KG1 (cell line): ENCODE results near the gene PITPNC1.
"Not testable (repeated sequence)": the region's sequence is repeated elsewhere in the genome, so short reads cannot be mapped to it uniquely, and the experiment has no call there.

Experiments used
- DNase-seq: peaks from one replicate; lab custom pipeline; 2025; lab: John Stamatoyannopoulos, UW

The PITPNC1 gene

GRCh38 chr17:67369676-67370075 is 7.4 kb upstream of the PITPNC1 start:
- no peak for DNase-seq

GRCh38 chr17:67372751-67373150 is 4.3 kb upstream of the PITPNC1 start:
- DNase-seq = no peak

GRCh38 chr17:67374329-67375053 is 2.6 kb upstream of the PITPNC1 start:
- DNase-seq = peak; percentile 89

GRCh38 chr17:67375054-67375427 is 2.0 kb upstream of the PITPNC1 start:
- DNase-seq = no peak

GRCh38 chr17:67375716-67376115 is 1.4 kb upstream of the PITPNC1 start:
- DNase-seq = no peak

- DNase-seq = no peak
These were observed 705 bp upstream of the PITPNC1 start for GRCh38 chr17:67376415-67376736.

DNA sequence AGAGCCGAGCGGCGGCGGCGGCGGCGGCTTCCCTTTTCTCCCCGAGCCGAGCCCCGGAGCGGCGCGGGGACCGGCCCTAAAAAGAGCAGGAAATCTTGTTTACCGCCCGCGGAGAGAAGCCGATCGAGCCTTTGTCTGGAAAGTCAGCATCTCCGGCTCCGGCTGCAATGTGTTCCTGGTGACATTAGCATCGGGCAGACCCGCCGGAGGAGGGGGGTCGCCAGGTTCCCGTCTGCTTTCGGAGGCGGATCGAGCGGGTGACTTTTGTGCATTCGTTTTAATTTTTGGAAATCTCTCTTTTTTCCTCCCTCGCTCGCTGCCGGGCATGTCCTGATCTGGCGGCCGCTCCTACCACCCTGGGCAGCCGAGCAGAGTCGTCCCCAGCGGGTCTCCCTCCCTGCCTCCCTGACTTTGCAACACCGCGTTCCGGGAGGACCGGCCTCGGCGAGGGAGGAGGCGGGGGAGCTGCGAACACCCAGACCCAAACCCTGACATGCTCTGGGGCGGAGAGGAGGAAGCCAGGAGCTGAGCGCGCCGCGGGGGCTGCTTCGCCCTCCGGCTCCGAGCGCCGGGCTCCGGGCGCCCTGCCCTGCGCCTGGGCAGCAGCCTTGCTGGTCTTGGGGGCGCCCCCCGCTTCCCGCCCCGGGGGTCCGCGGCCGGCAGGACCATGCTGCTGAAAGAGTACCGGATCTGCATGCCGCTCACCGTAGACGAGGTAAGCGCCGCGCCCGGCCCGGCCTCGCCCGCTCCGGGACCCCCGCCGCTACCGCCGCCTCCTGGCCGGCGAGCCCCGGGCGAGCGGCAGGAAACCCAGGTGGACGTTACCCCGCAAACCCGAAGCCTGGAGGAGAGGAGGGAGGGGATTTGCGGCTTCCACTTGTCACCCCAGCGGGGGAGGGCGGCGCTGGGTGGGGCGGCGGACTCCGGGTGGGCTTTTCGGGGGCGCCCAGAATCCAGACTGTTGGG is 690 bp downstream of the PITPNC1 start:
- DNase-seq = peak; percentile 49

GRCh38 chr17:67378454-67379250 is 1.6 kb downstream of the PITPNC1 start:
- DNase-seq = peak; percentile 35

- DNase-seq = no peak
These were observed 2.2 kb downstream of the PITPNC1 start for GRCh38 chr17:67379251-67379630.

DNA sequence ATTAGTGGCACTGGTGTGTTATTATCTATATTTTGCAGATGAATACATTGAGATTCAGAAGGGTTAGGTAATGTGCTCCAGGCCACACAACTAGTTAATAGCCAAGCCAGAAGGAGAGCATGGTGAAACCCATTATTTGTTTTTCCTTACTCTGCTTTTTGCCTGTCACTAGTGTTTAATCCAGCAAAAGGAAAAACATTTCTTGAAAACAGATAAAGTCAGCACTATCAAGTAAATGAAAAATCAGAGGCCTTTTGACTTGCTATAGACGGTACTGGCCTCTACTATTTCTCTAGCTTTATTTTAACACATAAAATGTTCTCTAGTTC is 4.8 kb downstream of the PITPNC1 start:
- DNase-seq = no peak

GRCh38 chr17:67385122-67385988 is 8.3 kb downstream of the PITPNC1 start:
- DNase-seq = no peak

DNA sequence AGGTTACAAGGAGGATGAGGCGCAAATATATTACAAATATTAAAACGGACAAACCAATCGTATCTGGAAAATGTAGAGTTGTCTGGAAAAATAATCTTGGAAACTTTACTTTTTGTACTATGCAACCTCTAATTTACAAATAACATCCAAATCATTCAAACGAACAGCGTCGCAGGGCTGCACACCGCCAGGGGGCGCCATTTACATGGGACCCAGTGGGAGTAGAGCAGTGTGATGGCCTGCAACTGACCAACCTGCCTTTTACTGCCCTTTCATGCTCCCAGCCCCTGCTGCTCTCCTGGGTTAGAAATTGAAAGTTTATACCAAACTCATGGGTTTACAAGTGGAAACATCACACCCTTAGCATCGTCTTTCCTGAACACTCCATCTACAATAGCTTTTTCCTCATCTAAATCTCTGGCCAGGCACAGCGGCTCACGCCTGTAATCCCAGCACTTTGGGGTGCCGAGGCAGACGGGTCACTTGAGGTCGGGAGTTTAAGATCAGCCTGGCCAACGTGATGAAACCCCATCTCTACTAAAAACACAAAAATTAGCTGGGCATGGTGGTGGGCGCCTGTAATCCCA is 10.0 kb downstream of the PITPNC1 start:
- no peak for DNase-seq

- not testable (repeated sequence) for DNase-seq
These were observed 11.5 kb downstream of the PITPNC1 start for GRCh38 chr17:67388536-67388935.

- DNase-seq = no peak
These were observed 11.9 kb downstream of the PITPNC1 start for GRCh38 chr17:67388986-67389385.

DNA sequence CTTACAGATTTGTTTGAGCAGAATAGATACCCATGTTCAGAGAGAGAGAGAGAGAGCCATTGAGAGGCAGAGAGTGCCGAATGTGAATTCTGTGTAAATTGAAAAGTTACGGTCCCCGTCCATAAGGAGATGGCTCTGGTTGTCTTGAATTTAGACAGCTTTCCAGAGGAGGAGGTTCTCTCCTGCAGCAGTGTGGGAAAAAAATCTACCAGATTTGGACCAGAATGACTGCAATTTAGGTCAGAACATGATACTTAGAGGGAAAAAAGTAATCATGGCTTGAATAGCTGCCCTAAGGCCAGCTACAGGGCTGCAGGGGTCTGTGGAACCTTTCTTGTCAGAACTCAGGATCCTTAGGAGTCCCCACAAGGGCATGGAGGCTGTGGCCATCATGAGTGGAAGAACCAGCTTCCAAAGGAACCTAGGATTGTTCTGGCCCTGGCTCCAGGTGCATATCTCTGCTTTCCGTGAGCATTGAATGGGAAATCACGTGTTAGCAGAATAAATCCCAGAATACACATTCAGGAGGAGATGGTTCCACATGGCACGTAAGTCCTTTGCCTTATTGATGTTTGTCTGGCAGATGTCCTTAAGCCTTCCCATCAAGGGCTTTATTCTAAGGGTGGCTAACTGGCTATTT is 13.0 kb downstream of the PITPNC1 start:
- no peak for DNase-seq

DNA sequence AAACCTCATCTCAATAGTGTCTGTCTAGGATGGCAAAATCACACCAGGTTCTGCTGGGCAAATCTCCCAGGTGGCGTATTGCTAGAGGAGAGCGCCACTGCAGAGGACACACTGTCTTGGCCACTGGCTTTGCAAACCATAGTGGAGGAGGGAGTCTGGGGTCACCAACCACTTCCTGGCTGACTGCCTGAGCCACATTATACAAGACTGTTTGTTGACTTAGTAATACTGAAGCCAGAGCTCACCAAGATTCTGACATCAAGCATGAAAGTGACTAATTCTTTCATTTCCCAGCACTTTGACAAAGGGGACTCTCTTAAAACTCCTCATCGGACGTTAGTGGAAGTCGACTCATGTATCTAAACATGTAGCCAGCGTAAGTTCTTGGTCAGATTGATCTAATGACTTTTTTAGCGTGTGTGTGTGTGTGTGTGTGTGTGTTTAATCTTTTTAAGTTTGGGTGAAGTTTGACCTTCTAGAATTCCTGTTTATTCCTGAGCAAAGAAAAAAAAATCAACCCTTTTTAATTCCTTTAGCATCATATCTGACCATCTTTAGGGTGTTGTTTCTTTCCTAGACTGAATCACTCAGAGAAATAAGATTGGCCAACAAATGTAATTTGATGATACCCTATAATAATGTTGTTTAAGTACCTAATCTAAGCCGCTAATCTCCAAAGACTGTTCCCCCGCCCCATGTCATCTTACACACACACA is 13.7 kb downstream of the PITPNC1 start:
- no peak for DNase-seq

GRCh38 chr17:67392111-67392510 is 15.0 kb downstream of the PITPNC1 start:
- no peak for DNase-seq

DNA sequence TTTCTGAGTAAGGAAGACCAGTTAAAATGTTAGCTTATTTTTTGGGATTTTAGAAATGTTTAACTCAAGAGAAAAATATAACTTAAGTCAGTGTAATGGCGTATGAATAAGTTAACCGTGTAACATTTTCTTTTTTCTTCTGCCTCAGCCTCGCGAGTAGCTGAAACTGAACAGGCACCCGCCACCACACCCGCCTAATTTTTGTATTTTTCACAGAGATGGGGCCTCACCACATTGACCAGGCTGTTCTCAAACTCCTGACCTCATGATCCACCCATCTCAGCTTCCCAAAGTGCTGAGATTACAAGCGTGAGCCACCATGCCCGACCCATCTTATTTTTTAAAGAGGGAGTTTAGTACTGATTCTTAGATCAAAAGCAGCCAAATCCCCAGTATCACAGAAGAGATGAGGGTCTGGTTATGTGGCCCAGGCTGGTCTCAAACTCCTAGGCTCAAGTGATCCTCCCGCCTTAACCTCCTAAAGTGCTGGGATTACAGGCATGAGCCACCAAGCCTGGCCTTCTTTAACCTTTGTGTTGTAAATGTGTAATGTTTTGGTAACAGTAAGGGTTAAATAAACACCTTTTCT is 16.8 kb downstream of the PITPNC1 start:
- no peak for DNase-seq

- DNase-seq = no peak
These were observed 22.6 kb downstream of the PITPNC1 start for GRCh38 chr17:67399676-67400075.

DNA sequence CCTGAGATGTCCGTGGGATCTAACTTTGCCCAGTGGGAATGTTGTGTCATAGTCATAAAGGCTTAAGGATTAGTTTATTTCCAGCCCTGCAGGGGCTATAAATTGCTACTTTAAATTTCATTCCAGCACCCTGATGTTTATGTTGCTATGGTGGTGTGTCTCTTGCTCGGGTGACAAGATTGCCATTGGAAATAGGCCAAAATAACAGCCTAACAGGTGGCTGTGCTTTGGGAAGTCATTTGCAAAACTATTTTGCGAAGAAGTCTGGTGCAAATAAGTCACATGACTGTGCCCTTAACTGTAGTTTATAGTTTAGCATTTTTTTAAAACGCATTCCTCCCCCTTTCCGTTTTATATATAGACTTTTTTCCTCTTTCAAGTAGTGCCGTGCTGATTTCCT is 23.1 kb downstream of the PITPNC1 start:
- DNase-seq = no peak
